GM18909 (cell line): ENCODE results near the gene SPRED2.
A peak's percentile ranks its signal among the peaks of the same experiment; 100 is the strongest.

Experiments
- ATAC-seq: cut with Tn5 transposase; IDR thresholded peaks from one replicate; pipeline ENCODE4 v1.9.1; 2021; ENCODE audit warnings: mild to moderate bottlenecking; ENCODE audit not compliant: unreplicated experiment, poor library complexity

The SPRED2 gene, protein sequence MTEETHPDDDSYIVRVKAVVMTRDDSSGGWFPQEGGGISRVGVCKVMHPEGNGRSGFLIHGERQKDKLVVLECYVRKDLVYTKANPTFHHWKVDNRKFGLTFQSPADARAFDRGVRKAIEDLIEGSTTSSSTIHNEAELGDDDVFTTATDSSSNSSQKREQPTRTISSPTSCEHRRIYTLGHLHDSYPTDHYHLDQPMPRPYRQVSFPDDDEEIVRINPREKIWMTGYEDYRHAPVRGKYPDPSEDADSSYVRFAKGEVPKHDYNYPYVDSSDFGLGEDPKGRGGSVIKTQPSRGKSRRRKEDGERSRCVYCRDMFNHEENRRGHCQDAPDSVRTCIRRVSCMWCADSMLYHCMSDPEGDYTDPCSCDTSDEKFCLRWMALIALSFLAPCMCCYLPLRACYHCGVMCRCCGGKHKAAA

DNA sequence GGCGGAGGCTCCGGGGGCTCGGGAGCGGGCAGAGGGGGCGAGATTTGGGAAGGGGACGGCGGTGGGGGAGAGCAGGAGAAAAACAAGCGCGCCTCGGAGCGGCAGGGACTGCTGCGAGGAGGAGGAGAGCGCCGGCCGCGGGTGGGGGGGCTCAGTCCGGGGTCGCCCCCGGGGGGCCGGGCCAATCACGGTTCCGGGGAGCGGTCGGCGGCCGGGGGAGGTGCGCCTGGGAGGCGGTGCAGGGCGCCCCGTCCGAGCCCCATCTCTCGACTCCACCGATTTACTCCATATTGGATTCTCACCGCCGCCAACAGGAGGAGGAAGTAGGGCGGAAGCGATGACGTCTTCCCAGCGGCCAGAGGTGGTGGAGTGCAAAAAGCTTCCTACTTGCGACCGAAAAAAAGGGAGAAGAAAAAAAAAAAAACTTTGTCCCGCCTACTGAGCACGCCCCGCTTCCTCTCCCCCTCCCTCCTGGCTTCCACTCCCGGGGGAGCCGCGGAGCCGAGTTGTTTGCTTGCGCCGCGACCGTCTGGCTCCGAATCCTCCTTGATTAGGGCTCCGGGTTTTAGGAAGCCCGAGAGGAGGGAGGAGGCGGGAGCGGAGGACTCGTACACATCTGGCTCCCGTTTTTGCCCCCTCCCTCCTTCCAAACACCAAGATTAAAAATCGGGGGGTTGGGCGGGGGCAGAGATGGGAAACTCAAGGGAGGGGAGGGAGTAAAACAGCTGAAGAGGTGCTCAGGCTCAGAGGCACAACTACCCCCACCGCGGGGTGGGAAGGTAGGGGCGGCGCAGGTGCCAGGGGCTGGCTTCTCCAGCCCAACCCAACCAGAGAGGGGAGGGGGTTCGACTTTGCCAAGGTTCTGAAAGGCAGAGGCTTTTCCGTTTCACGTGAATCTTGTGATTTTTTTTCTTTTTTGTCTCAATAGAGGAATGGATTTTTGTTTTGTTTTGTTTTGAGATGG is at the start of gene SPRED2:
TSS of gene SPRED2 (minus strand) at position 373 of the 964 bp plus-strand sequence. CDS start 612 bp downstream, outside the sequence.
- ATAC-seq: peak; percentile 27

DNA sequence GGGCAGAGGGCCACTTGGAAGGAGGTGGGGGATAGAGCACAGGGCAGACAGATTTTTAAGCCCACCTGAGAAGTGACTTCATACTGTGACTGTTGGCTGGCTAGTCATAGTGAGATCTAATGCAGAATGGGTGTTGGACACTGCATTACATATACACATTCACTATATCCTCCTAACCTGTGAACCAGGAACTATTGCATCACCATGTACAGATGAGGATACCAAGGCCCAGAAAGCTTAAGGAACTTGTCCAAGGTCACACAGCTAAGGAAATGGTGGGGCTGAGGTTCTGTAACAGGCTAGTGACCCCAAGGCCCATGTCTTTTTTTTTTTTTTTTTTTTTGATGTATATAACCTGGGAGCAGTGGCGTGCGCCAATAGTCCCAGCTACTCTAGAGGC is 49.6 kb upstream of the SPRED2 start:
- ATAC-seq: no peak

DNA sequence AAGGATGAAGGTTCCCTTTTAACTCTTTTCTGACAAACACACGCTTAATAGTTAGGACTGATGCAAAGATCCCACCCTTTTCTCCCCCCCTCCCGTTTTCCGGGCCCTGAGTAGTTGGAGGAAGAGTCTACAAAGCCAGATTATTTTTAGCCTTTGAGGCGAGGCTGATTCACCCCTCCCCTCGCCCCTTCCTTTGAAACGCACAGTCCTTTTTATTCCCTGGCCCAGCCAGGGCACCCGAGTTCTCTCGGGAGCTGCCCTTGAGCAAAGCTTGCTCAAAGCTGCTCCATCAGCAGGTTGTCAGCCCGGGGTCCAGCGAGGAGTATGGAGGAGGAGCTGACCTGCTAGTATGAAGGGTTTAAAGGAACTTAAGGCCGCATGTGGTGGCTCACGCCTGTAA is 47.1 kb upstream of the SPRED2 start:
- no peak for ATAC-seq

DNA sequence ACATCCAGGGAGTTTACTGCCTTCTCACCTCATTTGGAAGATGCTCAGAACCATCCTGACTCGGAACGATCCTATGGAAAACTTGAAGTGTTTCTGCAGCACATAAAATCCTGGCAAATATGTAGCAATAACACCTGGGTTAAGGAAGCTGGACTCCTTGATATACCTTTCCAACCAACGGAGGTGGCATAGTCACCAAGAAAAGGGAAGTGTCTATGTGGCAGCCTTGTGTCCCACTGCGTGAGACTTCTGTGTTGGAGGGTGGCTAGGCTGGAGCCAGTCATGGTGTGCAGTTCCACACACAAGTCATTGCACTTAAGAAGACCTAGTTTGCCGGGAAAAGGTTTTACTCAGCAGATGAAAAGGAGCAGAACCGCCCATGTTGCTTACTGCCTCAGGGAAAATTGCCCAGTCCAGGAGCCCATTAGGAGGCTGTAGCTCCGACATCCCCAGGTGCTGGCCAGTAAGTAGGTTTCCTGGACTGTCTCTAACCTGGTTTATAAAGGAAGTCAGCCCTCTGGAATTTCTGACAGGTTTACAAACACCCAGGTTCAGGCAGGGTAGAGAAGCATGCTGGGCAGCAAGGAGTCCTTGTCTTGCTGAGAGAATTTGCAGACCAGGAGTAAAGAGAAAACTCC is 46.2 kb upstream of the SPRED2 start:
- ATAC-seq: no peak

DNA sequence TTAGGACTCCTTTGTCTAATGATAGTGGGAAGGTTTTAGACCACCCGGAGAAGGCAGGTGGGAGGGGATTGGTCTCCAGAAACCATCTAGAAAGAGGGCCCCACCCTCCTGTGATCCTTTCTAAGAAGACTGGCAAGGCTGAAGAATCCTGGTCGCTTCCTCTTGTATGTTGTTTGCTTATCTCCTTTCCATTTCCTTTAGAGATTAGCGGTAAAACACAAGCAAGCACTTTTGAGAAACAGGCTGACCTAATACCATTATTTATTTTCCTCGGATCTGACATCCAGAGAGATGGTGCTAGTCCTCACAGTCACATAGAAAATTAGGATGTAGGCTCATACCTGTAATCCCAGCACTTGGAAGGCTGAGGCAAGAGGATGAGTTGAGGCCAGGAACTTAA is 45.2 kb upstream of the SPRED2 start:
- ATAC-seq: no peak

DNA sequence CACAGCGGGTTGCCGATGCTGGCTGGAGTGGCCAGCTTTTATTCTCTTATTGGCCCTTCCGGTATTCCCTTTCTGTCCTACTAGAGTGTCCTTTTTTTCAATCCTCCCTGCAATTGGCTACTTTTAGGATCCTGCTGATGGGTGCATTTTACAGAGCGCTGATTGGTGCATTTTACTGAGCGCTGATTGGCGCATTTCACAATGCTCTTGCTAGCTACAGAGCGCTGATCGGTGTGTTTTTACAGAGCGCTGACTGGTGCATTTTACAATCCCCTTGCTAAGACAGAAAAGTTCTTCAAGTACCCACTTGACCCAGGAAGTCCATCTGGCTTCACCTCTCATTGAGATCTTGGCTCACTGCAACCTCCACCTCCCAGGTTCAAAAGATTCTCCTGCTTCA is 44.4 kb upstream of the SPRED2 start:
- ATAC-seq: no peak

DNA sequence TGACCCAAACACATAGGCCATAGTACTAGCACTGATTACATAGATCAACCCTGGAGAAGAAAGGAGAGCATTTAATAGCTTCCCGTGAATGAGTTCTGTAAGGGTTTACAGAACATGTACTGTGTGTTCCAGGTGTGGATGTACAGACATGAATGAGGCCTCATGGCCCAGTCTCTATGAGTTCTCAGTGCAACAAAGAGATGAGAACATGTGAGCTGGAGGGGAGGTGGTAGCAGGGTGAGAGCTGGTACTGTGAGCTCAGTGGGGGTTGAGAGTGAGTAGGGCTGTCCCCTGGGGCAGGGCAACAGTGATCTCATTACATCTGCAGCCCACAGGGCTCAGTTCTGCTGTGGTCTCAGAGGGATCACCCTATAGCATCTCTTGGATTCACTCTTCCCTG is 42.6 kb upstream of the SPRED2 start:
- no peak for ATAC-seq

DNA sequence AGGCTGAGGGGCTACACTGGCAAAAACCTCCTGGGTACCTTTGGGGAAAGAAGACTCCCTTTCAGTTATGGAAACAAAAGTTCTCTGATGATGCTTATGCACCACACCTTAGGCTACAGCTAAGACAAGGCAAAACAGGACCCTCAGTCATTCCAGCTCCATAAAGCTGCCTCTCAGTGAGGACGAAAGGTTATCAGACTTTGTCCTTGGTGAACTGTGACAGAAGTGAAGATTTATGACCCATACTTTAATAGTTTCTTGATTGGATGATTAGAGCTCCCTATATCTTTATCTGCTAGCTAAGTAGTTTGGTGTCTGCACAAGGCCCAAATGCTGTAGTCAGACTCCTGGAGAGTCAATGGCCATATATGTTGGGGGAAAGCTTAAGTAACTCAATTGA is 40.6 kb upstream of the SPRED2 start:
- no peak for ATAC-seq

DNA sequence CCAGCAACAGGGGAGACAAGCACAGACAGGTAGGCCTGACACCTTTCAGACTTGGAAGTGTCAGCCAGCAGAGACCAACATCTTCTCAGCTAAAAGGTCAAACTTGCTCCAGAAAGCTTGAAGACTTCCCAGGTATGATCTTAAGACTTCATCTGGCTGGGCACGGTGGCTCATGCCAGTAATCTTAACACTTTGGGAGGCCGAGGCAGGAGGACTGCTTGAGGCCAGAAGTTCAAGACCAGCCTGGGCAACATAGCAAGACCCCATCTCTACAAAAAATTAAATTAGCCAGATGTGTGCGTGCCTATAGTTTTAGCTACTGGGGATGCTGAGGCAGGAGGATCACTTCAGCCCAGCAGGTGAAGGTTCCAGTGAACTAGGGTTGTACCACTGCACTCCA is 39.0 kb upstream of the SPRED2 start:
- ATAC-seq: no peak

DNA sequence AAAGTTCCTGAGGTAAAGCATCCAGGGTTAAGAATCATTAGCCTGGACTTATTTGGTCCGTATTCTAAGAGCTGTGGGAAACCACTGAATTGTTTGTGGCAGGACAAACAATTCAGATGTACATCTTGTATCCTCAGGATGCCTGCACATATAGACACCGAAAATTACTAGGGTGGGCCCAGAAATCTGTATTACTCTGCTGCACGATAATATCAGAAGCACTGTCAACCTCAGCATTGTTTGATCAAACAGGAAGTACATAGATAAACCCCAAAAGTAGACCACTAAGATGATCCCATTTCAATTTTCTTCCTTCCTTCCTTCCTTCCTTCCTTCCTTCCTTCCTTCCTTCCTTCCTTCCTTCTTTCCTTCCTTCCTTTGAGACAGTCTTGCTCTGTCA is 34.2 kb upstream of the SPRED2 start:
- no peak for ATAC-seq

DNA sequence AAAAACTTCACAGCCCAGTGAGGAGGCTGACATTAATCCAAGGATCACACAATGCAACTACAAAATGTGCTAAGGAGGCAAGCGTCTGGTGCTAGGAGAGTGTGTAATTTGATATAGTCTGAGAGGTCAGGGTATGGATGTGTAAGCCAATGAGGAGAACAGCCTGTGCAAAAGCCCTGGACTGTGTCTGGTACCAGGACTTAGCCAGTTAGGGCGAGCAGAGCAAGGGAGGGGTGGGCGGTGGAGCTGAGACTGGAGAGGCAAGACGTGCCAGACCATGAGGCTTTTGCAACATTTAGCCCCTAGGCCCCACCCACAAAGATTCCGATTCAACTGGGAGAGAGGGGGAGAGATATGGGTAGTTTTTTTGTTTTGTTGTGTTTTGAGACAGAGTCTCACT is 33.5 kb upstream of the SPRED2 start:
- no peak for ATAC-seq

DNA sequence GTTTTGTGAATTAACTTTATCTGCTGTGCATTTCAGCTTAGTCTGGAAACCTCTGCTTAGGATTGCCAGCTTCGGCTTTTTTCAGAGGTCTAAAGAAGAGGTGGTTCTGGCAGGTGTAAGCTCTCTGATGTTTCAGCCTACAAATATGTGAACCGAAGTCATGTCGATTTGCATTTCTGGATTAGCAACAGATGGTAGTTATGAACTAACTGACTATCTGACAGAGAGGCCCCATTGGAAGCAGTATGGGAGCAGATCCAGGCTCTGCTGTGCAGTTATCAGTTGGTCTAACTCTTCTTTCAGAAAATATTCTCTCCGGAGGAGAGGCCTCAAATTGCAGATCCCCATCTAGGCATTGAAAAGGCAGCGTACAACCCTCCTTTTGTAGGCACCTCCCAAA is 32.7 kb upstream of the SPRED2 start:
- ATAC-seq: no peak

DNA sequence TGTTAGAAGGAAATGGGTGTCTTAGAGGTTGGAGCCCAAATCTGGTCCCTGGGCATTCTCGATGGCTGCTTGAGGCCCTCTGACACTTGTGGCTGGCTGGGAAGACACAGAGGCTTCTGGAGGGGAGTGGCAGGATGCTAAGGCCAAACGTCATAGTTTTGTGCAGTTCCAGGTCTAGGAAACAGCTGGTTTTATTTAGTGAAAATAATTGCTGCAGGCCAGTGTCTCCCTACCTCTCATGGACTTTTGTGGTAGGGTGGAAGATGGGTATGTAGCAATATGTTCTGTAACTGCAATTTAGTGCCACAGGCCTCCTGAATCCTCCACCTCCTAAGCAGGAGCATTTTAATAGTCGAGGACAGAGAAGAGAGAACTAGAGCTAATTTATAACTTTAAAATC is 32.2 kb upstream of the SPRED2 start:
- no peak for ATAC-seq

DNA sequence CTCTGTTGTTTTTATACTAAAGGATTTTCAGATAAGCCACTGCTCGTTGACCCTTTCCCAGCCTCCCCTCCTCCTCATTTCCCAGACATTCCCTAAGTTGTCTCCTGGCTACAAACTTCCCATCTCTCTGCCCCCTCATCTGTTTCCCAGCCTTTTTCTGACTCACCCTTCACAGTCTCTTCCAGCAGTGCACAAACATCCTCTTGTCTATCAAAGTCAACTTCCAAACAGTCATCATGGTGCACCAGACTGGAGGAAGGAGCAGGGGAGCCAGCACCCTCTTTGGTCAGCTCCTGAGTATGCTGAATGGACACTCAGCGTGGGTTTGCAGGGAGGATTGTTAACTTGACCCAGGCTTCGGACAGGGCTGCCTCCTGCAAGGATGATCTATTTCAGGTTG is 26.6 kb upstream of the SPRED2 start:
- ATAC-seq: no peak

DNA sequence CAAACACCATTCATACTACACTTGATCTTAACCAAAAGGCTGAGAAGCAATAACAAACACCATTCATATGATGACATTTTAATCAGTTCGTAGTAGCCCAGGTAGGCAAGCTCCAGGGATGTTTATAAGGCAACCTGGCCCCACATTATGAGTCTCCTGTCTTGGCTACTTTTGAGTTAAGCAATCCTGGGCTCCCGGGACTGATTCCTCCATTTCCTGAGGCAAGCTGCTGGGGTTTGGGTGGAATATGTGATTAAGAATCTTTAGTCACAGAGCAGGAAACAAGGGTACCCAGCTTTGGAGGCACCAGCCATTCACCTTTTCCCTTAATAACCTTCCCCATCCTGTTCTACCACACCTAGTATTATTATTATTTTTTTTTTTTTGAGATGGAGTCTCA is 24.5 kb upstream of the SPRED2 start:
- ATAC-seq: no peak

DNA sequence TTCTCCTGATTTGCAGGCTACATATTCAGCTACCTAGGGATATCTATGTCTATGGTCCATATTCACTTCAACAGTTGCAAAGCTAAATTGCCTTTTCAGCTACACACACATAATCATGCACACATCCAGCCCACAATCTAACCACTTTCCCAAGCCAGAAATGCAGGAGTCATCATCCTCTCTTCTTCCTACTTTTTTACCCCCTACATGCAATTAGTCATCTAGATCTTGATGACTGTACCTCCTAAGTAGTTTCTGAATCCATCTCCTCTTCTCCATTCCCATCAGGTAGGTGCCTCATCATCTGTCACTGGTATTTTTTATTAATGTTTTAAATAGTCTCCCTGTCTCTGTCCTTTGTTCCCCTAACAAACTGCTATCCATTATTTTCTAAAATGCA is 23.7 kb upstream of the SPRED2 start:
- ATAC-seq: no peak

DNA sequence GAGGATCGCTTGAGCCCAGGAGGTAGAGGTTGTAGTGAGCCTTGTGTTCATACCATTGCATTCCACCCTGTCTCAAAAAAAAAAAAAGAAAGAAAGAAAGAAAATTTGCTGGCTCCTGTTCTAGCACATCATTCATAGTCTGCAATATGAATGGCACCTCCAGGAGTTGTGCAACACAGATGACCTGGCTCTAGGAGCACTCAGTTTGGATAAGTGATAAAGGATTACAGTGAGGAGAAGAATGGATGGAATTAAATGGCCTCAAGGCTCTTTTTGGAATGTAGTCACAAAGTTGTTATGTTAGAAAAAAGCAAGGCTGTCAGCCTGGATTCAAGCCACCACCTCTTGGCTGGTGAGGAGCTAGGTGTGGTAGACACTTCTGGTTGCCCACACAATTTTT is 21.5 kb upstream of the SPRED2 start:
- no peak for ATAC-seq

DNA sequence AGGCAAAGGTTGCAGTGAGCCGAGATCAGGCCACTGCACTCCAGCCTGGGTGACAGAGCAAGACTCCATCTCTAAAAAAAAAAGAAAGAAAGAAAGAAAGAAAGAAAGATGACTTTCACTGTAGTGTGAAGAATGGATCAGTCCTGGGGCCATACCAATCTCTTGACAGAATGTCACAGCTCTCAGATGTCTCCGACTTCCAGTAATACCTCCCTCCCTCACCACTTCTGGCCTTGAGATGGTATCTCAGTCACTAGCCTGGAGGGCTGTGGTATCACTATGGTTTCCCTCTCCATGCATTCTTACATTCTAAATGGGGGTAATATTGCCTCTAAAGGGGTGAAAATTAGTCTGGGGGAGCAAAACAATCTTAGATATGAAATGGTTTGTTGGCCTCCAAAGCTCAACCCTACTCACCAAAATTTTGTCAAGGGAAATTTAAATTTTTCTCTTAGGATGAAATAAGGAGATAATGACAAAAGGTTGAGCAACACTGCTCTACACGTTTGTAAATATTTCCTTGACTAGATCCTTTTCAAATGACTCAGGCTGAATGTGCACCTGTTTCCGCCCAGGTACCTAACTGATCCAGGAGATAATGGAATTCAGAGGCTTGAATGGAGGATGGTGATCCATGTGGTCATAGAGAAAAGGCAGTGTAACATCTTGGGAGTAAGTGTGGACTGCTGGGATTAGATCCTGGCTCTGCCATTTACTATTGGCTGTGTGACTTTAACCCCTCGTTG is 19.9 kb upstream of the SPRED2 start:
- no peak for ATAC-seq

DNA sequence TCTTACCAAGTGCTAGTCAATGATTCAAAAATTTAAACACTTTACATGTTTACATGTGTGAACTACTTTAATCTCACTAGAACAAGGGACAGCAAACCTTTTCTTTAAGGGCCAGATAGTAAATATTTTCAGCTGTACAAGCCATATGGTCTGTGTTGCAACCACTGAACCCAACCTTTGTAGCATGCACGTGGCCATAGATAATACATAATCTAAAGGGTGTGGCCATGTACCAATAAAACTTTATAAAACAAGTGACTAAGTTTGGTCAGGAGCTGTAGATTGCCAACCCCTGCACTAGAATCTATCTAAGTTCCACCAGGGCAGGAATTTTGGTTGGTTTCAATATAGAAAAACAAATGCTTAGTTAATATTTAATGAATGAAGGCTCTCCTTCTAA is 18.4 kb upstream of the SPRED2 start:
- no peak for ATAC-seq

DNA sequence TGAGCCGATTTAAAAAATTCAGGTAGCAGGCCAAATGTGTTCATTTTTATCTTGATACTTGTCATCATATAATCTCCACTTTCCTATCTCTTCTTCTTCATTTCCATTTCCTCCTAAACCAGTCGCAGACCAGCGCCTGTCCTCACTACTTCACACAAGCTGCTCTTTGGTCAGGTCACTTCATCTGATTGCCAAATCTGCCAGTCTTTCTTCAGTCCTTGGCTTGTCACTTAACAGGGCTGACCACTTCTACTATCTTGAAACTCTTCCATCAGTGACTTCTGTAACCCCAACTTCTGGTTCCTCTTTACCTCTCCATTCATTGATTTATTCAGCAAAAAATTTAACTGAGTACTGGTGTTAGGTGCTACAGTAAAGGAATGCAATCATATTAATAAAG is 18.0 kb upstream of the SPRED2 start:
- no peak for ATAC-seq
